HepG2 (cell line): Measurements from ENCODE around the gene ANO10. TPM values are rescaled to one million over a fixed set of nuclear protein-coding genes. Genes with fewer than 3 reads are reported as not detected.
A peak's percentile ranks its signal among the peaks of the same experiment; 100 is the strongest.

Experiments used
- ARID2 ChIP-seq: sonication (generic); formaldehyde crosslinking; IDR thresholded peaks from 2 replicates; pipeline ENCODE4 v1.8.1; 2022; ENCODE audit warnings: mild to moderate bottlenecking, missing genetic modification reagents, borderline replicate concordance
- CAMTA2 ChIP-seq: sonication (generic); formaldehyde crosslinking; IDR thresholded peaks from 2 replicates; pipeline ENCODE4 v1.4.0; 2020; ENCODE audit warnings: mild to moderate bottlenecking, missing genetic modification reagents, borderline replicate concordance
- CREBL2 ChIP-seq: sonication (generic); formaldehyde crosslinking; IDR thresholded peaks from 2 replicates; pipeline ENCODE4 v1.8.1; 2023; ENCODE audit warnings: missing genetic modification reagents, mild to moderate bottlenecking, borderline replicate concordance
- HMGA1 ChIP-seq: sonication (generic); formaldehyde crosslinking; conservative IDR thresholded peaks from 2 replicates; pipeline ENCODE4 v1.4.0; 2020; ENCODE audit warnings: missing genetic modification reagents
- HNRNPK ChIP-seq: fragments of 200-400 bp; formaldehyde crosslinking; IDR thresholded peaks from 2 replicates; pipeline ENCODE4 v1.6.1; 2018; ENCODE audit warnings: low read length, low read depth, moderate library complexity, mild to moderate bottlenecking; ENCODE audit not compliant: poor library complexity, severe bottlenecking
- HOXA9 ChIP-seq: sonication (generic); formaldehyde crosslinking; IDR thresholded peaks from 2 replicates; pipeline ENCODE4 v1.8.1; 2022; ENCODE audit warnings: missing genetic modification reagents, mild to moderate bottlenecking, moderate library complexity, borderline replicate concordance
- IRF2 ChIP-seq: IDR thresholded peaks from 2 replicates; pipeline ENCODE4 v1.6.1; 2018; ENCODE audit warnings: missing genetic modification reagents, missing compliant biosample characterization
- KDM1A ChIP-seq: IDR thresholded peaks from 2 replicates; pipeline ENCODE4 v1.6.1; 2016; ENCODE audit warnings: missing compliant biosample characterization
- KLF11 ChIP-seq: IDR thresholded peaks from 2 replicates; pipeline ENCODE4 v1.6.1; 2016; ENCODE audit warnings: missing compliant biosample characterization
- NCOA1 ChIP-seq: sonication (generic); formaldehyde crosslinking; IDR thresholded peaks from 2 replicates; pipeline ENCODE4 v1.9.0; 2021; ENCODE audit warnings: missing genetic modification reagents
- NCOA2 ChIP-seq: sonication (generic); formaldehyde crosslinking; IDR thresholded peaks from 2 replicates; pipeline ENCODE4 v1.8.0; 2022; ENCODE audit warnings: inconsistent platforms
- ONECUT2 ChIP-seq: sonication (generic); formaldehyde crosslinking; IDR thresholded peaks from 2 replicates; pipeline ENCODE4 v1.4.0; 2020; ENCODE audit warnings: missing genetic modification reagents
- PHF20 ChIP-seq: sonication (generic); formaldehyde crosslinking; IDR thresholded peaks from 2 replicates; pipeline ENCODE4 v1.5.0; 2020; ENCODE audit warnings: mild to moderate bottlenecking, missing genetic modification reagents
- SMAD3 ChIP-seq: sonication (generic); formaldehyde crosslinking; IDR thresholded peaks from 2 replicates; pipeline ENCODE4 v1.4.0; 2020; ENCODE audit warnings: missing genetic modification reagents
- SP4 ChIP-seq: sonication (generic); formaldehyde crosslinking; IDR thresholded peaks from 2 replicates; pipeline ENCODE4 v1.8.1; 2023; ENCODE audit warnings: mild to moderate bottlenecking, missing genetic modification reagents
- TCF12 ChIP-seq, 2 experiments: fragments of 450-650 bp in 1 of 2; sonication (generic) in 1 of 2; formaldehyde crosslinking in 1 of 2; IDR thresholded peaks; 2 replicates each; pipeline versions ENCODE4 v1.6.1 to v1.8.0; 2017 to 2022; ENCODE audit warnings: antibody characterized with exemption in 1 of 2, mild to moderate bottlenecking in 1 of 2, missing genetic modification reagents in 1 of 2, moderate library complexity in 1 of 2
- TCF7 ChIP-seq: sonication (generic); IDR thresholded peaks from 2 replicates; pipeline ENCODE4 v1.6.1; 2016; ENCODE audit warnings: antibody characterized with exemption, low read depth
- THRA ChIP-seq: sonication (generic); formaldehyde crosslinking; IDR thresholded peaks from 2 replicates; pipeline ENCODE4 v1.4.0; 2020; ENCODE audit warnings: missing genetic modification reagents, borderline replicate concordance
- TMF1 ChIP-seq: sonication (generic); formaldehyde crosslinking; IDR thresholded peaks from 2 replicates; pipeline ENCODE4 v1.8.1; 2022; ENCODE audit warnings: low read depth, missing genetic modification reagents
- ZNF414 ChIP-seq: sonication (generic); formaldehyde crosslinking; IDR thresholded peaks from 2 replicates; pipeline ENCODE4 v1.5.0; 2020; ENCODE audit warnings: missing genetic modification reagents
- ZNF431 ChIP-seq: sonication (generic); formaldehyde crosslinking; IDR thresholded peaks from 2 replicates; pipeline ENCODE4 v1.9.0; 2022; ENCODE audit warnings: missing genetic modification reagents, low read depth, mild to moderate bottlenecking, borderline replicate concordance
- ZNF44 ChIP-seq: sonication (generic); formaldehyde crosslinking; IDR thresholded peaks from 2 replicates; pipeline ENCODE4 v1.5.1; 2020; ENCODE audit warnings: mild to moderate bottlenecking, missing genetic modification reagents
- ZNF484 ChIP-seq: sonication (generic); formaldehyde crosslinking; IDR thresholded peaks from 2 replicates; pipeline ENCODE4 v1.5.1; 2020; ENCODE audit warnings: mild to moderate bottlenecking, low read depth, missing genetic modification reagents, borderline replicate concordance
- ZNF652 ChIP-seq: IDR thresholded peaks from 2 replicates; pipeline ENCODE4 v1.6.1; 2016; ENCODE audit warnings: low read depth, borderline replicate concordance
- ZNF678 ChIP-seq: sonication (generic); formaldehyde crosslinking; IDR thresholded peaks from 2 replicates; pipeline ENCODE4 v1.4.0; 2020; ENCODE audit warnings: mild to moderate bottlenecking, missing genetic modification reagents
- ZNF839 ChIP-seq: sonication (generic); formaldehyde crosslinking; IDR thresholded peaks from 2 replicates; pipeline ENCODE4 v1.4.0; 2020; ENCODE audit warnings: missing genetic modification reagents, mild to moderate bottlenecking, borderline replicate concordance
- ZZZ3 ChIP-seq: sonication (generic); formaldehyde crosslinking; IDR thresholded peaks from 2 replicates; pipeline ENCODE4 v1.4.0; 2020; ENCODE audit warnings: missing genetic modification reagents, mild to moderate bottlenecking, borderline replicate concordance
- polyA plus RNA-seq, 8 experiments: library from polyadenylated mRNA; depleted of rRNA in 3 of 8; stranded (reverse) in 7 of 8; unstranded in 1 of 8; fragments of >200 nt; fragmentation: Illumina TruSeq in 4 of 8; extraction: Trizol in 4 of 8; gene quantifications; 2 replicates each; pipeline versions ENCODE4 v1.2.1 to v1.2.3, GENCODE V29; 2011 to 2016; ENCODE audit warnings: low read depth in 4 of 8, missing spikeins in 1 of 8, mixed read lengths in 1 of 8; ENCODE audit not compliant: insufficient read depth in 1 of 8
- total RNA-seq, 5 experiments: library from RNA; depleted of rRNA; stranded (reverse); fragments of >200 nt; fragmentation: Illumina TruSeq; extraction: Trizol; gene quantifications; 2 replicates each; pipeline ENCODE4 v1.2.3, GENCODE V29; 2016; ENCODE audit warnings: low read depth in 1 of 5

The ANO10 gene
- total and polyA plus RNA-seq, 2 of the 13 experiments (the other 11 are each of a cell fraction or from before 2014, with no cell fraction given): 10.4 to 13.1 TPM

GRCh38 chr3:43621656-43622432, at the start of gene ANO10 (continued):
- TF ChIP-seq THRA (no peak), TMF1 (no peak), ZNF431 (CRISPR knock-in tag) (0 out of 2 replicates have a peak, but pooled peaks have one; percentile 31), ONECUT2 (CRISPR knock-in tag) (no peak), HNRNPK (peak; percentile 92), TCF7 (no peak), NCOA1 (CRISPR knock-in tag) (no peak), ZNF414 (CRISPR knock-in tag) (no peak), ARID2 (CRISPR knock-in tag) (no peak), ZNF44 (CRISPR knock-in tag) (no peak), TCF12 (IDR thresholded peaks at IDR 0.05) (no peak), TCF12 (CRISPR knock-in tag; IDR thresholded peaks at IDR 0.05) (no peak), CREBL2 (no peak), ZNF839 (0 out of 2 replicates have a peak, but pooled peaks have one; percentile 37), SMAD3 (CRISPR knock-in tag) (no peak), ZZZ3 (CRISPR knock-in tag) (no peak), ZNF652 (no peak), CAMTA2 (CRISPR knock-in tag) (no peak), ZNF484 (CRISPR knock-in tag) (no peak), IRF2 (CRISPR knock-in tag) (peak; percentile 65; the same call in 1 of the 2 replicates), HOXA9 (CRISPR knock-in tag) (no peak; the same call in 1 of the 2 replicates), HMGA1 (CRISPR knock-in tag) (no peak), NCOA2 (CRISPR knock-in tag) (no peak), KLF11 (CRISPR knock-in tag) (no peak), ZNF678 (CRISPR knock-in tag) (no peak), PHF20 (CRISPR knock-in tag) (peak; percentile 44; the same call in 1 of the 2 replicates), SP4 (peak; percentile 95), KDM1A (CRISPR knock-in tag) (no peak)
